Muscle of leg (tissue), 11 donors: ENCODE data around the gene EIF4EBP3. TPM values are rescaled to one million over a fixed set of nuclear protein-coding genes. Genes with fewer than 3 reads are reported as not detected.

ENCODE experiments used
- DNase-seq: peaks from one replicate; pipeline ENCODE4 v3.0.0; 2013
- H3K27ac ChIP-seq: one replicate; pipeline ENCODE4 v1.5.1; 2013; ENCODE audit warnings: mild to moderate bottlenecking, low read length, control low read depth
- H3K27me3 ChIP-seq: one replicate; pipeline ENCODE4 v1.6.1; 2013; ENCODE audit warnings: low read length; ENCODE audit not compliant: control insufficient read depth, insufficient read depth
- H3K36me3 ChIP-seq: one replicate; pipeline ENCODE4 v1.6.1; 2013; ENCODE audit warnings: low read length; ENCODE audit not compliant: control insufficient read depth, insufficient read depth
- H3K4me1 ChIP-seq: one replicate; pipeline ENCODE4 v1.6.1; 2013; ENCODE audit warnings: low read length; ENCODE audit not compliant: control insufficient read depth, insufficient read depth
- H3K4me3 ChIP-seq: one replicate; pipeline ENCODE4 v1.5.1; 2013; ENCODE audit warnings: low read length, control low read depth
- H3K9me3 ChIP-seq: replicated peaks from 2 replicates; pipeline ENCODE4 v1.6.1; 2013; ENCODE audit warnings: low read depth, low read length; ENCODE audit not compliant: control insufficient read depth
- WGBS: methylation state at CpG from one replicate; pipeline ENCODE4 v1.1.5; 2013; ENCODE audit warnings: missing lambda C conversion rate; ENCODE audit not compliant: insufficient coverage; 5-methylcytosine and 5-hydroxymethylcytosine counted together
- polyA plus RNA-seq, 8 donors: library from polyadenylated mRNA; unstranded; fragments of 120-200 nt; gene quantifications; one replicate each; pipeline versions ENCODE4 v1.2.1 to v1.2.3, GENCODE V29; 2013; ENCODE audit warnings: inconsistent platforms in 1 of 8, low replicate concordance in 1 of 8; ENCODE audit not compliant: insufficient read length in 8 of 8, insufficient read depth in 1 of 8
- total RNA-seq: library from RNA; stranded (reverse); fragments of 120-200 nt; gene quantifications from one replicate; pipeline ENCODE4 v1.2.4, GENCODE V29; 2013

Gene EIF4EBP3
- total and polyA plus RNA-seq, 9 donors, result 2.6 to 13.7 (median 6.3) TPM

- no peaks in the 10 kb centered on the region for H3K9me3 ChIP-seq
- H3K27me3 ChIP-seq, result no peaks in the 10 kb centered on the region
- WGBS, result under 1% methylated on average over 66 of the region's 74 CpGs
- H3K4me3 ChIP-seq, result peak within 1 kb of the TSS; percentile 59
- H3K36me3 ChIP-seq, result peaks cover 59% of the 10 kb centered on the region
- peaks cover 15% of the 10 kb centered on the region for H3K4me1 ChIP-seq
- peak; percentile 100 for DNase-seq
- peak within 1 kb of the TSS; percentile 96 for H3K27ac ChIP-seq
These were observed 16.9 kb downstream of the EIF4EBP3 start, which contains the start of the genes APBB3 and SLC35A4 for GRCh38 chr5:140564196-140565023. Gene APBB3 (minus strand): TSS chr5:140564598. CDS start chr5:140564245, 353 bp downstream. Gene SLC35A4 (plus strand): TSS chr5:140564828. CDS start chr5:140567170, 2,342 bp downstream.

DNA sequence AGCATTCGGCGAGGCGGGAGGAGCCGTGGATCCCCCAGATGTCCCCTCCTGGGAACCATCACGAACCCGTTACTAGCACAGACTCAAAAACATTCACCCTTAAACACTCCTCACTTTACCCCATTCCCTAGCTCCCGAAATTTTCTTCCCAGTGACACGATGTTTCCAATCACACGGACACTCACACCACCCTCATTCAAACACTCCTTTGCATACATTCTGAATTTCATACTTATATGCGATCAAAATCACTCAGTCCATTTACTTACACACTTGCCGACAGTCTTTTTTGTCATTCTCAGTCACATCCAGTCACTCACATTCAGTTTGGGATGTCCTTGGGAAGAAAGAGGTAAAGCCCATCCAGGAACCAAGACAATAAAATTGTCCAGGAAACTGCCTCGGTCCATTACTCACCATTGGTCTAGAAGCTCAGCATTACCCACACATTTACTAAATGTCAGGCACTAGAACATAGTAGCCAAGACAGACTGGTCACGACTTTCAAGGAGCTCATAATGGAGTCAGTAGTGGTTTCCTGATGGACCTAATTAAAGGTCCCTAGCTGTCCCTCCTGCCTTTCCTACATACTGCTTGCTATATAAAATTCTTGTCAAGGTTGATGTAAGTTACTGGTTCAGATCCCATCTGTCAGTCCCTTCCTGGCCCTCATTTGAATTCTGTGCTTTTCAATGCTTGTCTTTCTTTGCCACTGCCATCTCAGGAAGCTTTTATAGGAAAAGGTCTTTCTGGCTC is 17.7 kb downstream of the EIF4EBP3 start:
- Histone ChIP-seq H3K4me1 (peaks cover 19% of the 10 kb centered on the region), H3K36me3 (peaks cover 58% of the 10 kb centered on the region)

DNA sequence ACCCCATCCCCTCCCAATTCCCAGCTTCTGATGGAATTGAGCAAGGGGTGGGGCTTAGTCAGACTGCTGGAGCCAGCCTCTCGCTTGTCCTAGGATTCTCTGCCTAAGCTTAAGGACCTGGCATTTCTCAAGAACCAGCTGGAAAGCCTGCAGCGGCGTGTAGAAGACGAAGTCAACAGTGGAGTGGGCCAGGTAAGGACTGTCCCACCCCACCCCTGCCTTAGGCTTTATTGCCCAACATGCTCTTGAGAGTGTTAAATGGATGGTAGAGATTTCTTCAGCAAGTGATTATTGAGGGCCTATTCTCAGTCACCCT is 18.3 kb downstream of the EIF4EBP3 start:
- Histone ChIP-seq H3K4me1 (peaks cover 19% of the 10 kb centered on the region), H3K36me3 (peaks cover 57% of the 10 kb centered on the region), H3K4me3 (no peak overlapping the region), H3K9me3 (no peaks in the 10 kb centered on the region), H3K27me3 (no peaks in the 10 kb centered on the region), H3K27ac (no peak overlapping the region)
- 43% methylated on average over 1 of the region's 4 CpGs for WGBS
- DNase-seq, result no peak

More for the DNA sequence above, 17.7 kb downstream of the EIF4EBP3 start:
- no peaks in the 10 kb centered on the region for H3K27me3 ChIP-seq
- peak overlapping the region; percentile 96 for H3K27ac ChIP-seq
- no peak for DNase-seq
- no peaks in the 10 kb centered on the region for H3K9me3 ChIP-seq
- WGBS, result 0% methylated on average over 3 of the region's 13 CpGs
- H3K4me3 ChIP-seq, result peak overlapping the region; percentile 59

GRCh38 chr5:140566665-140567064 is 19.2 kb downstream of the EIF4EBP3 start:
- Histone ChIP-seq H3K4me1 (peaks cover 19% of the 10 kb centered on the region), H3K9me3 (no peaks in the 10 kb centered on the region), H3K4me3 (no peak overlapping the region), H3K27ac (no peak overlapping the region), H3K27me3 (no peaks in the 10 kb centered on the region), H3K36me3 (peaks cover 49% of the 10 kb centered on the region)
- 96% methylated on average over 5 of the region's 5 CpGs for WGBS
- DNase-seq, result no peak

GRCh38 chr5:140567136-140567818 is 19.8 kb downstream of the EIF4EBP3 start:
- H3K4me3 ChIP-seq, result no peak overlapping the region
- no peaks in the 10 kb centered on the region for H3K9me3 ChIP-seq
- no peak overlapping the region for H3K27ac ChIP-seq
- 88% methylated on average over 22 of the region's 22 CpGs for WGBS
- H3K4me1 ChIP-seq, result peaks cover 19% of the 10 kb centered on the region
- DNase-seq, result no peak
- H3K36me3 ChIP-seq, result peaks cover 43% of the 10 kb centered on the region
- H3K27me3 ChIP-seq, result no peaks in the 10 kb centered on the region

DNA sequence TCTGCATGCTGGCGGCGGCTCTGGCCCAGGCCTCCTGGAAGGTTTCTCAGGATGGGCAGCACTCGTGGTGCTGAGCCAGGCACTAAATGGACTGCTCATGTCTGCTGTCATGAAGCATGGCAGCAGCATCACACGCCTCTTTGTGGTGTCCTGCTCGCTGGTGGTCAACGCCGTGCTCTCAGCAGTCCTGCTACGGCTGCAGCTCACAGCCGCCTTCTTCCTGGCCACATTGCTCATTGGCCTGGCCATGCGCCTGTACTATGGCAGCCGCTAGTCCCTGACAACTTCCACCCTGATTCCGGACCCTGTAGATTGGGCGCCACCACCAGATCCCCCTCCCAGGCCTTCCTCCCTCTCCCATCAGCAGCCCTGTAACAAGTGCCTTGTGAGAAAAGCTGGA is 20.4 kb downstream of the EIF4EBP3 start:
- Histone ChIP-seq H3K9me3 (no peaks in the 10 kb centered on the region), H3K4me1 (peaks cover 19% of the 10 kb centered on the region), H3K27me3 (no peaks in the 10 kb centered on the region), H3K36me3 (peaks cover 40% of the 10 kb centered on the region), H3K4me3 (no peak overlapping the region), H3K27ac (no peak overlapping the region)
- DNase-seq, result no peak
- WGBS, result 97% methylated on average over 11 of the region's 13 CpGs

DNA sequence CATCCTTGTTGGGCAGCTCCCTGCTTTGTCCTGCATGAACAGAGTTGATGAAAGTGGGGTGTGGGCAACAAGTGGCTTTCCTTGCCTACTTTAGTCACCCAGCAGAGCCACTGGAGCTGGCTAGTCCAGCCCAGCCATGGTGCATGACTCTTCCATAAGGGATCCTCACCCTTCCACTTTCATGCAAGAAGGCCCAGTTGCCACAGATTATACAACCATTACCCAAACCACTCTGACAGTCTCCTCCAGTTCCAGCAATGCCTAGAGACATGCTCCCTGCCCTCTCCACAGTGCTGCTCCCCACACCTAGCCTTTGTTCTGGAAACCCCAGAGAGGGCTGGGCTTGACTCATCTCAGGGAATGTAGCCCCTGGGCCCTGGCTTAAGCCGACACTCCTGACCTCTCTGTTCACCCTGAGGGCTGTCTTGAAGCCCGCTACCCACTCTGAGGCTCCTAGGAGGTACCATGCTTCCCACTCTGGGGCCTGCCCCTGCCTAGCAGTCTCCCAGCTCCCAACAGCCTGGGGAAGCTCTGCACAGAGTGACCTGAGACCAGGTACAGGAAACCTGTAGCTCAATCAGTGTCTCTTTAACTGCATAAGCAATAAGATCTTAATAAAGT is 21.1 kb downstream of the EIF4EBP3 start:
- Histone ChIP-seq H3K4me3 (no peak overlapping the region), H3K4me1 (peaks cover 16% of the 10 kb centered on the region), H3K27ac (peak overlapping the region; percentile 2), H3K9me3 (no peaks in the 10 kb centered on the region), H3K27me3 (no peaks in the 10 kb centered on the region), H3K36me3 (peaks cover 40% of the 10 kb centered on the region)
- no peak for DNase-seq
- 88% methylated on average over 2 of the region's 2 CpGs for WGBS

DNA sequence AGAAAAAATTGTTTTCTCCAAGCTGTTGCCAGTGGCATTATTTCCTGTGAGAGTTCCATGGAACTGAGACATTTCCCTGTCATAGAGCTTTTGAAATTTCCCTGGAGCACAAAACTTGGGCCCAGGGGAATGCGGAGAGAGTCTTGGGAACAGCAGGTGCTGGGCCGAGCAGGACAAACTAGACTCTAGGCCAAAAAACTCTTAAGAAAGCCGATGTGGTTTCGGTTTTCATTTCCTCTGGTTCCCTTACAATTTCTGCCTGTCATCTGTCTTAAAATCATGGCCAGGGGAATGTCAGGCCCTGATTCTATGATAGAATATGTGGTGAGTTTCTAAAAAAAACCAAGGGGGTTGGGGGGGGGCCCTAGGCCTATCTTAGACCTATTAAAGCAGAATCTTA is 21.7 kb downstream of the EIF4EBP3 start:
- WGBS, result 100% methylated on average over 1 of the region's 4 CpGs
- Histone ChIP-seq H3K36me3 (peaks cover 40% of the 10 kb centered on the region), H3K4me1 (peaks cover 12% of the 10 kb centered on the region), H3K9me3 (no peaks in the 10 kb centered on the region), H3K4me3 (no peak overlapping the region), H3K27me3 (no peaks in the 10 kb centered on the region), H3K27ac (peak overlapping the region; percentile 2)
- no peak for DNase-seq

- no peaks in the 10 kb centered on the region for H3K9me3 ChIP-seq
- WGBS, result 81% methylated on average over 4 of the region's 4 CpGs
- peaks cover 40% of the 10 kb centered on the region for H3K36me3 ChIP-seq
- H3K27ac ChIP-seq, result no peak overlapping the region
- H3K27me3 ChIP-seq, result no peaks in the 10 kb centered on the region
- H3K4me1 ChIP-seq, result peaks cover 12% of the 10 kb centered on the region
- no peak overlapping the region for H3K4me3 ChIP-seq
- DNase-seq, result no peak
These were observed 22.6 kb downstream of the EIF4EBP3 start for GRCh38 chr5:140570058-140570457.
